NCI-H1436 (cell line): ENCODE results near the gene IGF2BP1.
"Not testable (repeated sequence)": the region's sequence is repeated elsewhere in the genome, so short reads cannot be mapped to it uniquely, and the experiment has no call there.

Experiments used
- DNase-seq: peaks from one replicate; lab custom pipeline; 2025; lab: John Stamatoyannopoulos, UW

The IGF2BP1 gene

DNA sequence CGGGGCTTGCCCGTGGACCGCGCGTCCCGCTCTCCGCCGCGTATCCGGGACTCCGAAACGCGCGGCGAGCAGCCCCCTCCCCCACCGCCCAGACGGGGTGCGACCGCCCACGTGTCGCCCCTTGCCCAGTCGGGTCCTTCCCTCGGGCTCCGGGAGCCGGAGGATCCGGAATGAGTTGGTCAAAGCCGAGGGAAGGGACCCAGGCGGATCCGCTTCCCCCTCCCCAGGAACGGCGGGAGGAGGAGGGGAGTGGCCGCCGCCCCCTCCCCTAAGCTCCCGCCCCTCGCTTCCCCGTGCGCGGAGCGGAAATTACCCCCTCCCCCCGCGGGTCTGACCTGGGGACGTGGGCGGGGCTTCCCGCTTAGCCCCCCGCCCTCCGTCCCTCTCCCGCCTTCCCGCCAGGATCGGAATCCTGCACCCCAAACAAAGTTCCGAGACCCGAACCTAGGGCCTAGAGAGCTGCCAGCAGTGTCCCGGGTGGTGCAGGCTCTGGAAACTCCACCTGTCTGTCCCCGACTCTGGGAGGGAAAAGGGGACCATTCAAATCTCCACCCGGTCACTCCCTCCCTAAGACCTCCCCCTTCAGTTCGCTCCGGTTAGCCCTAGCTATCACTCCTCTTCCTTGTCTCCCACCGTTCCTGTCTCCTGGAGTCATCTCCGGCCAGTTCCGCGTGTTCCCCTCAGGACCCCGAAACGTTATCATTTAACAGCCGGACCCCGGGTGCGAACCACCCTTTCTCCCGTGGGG is 1.0 kb upstream of the IGF2BP1 start:
- DNase-seq: no peak

DNA sequence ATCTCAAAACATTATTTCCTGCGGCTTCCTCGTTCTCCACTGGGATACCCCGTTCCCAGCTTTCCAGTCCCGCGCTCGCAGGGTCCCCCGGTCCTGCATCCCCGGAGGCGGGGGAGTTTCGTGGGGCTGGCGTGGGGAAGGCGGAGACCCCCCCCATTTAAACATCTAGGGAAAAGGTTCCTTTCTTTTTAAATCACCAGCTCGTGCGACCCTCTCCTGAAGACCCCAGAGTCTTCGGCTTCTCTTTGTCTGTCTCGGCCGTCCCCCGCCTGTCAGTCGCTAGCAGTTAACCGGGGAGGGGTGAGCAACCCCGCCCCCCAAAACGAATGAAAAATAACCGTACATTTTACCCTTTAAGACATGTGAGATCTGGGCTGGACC is 473 bp upstream of the IGF2BP1 start:
- no peak for DNase-seq

DNA sequence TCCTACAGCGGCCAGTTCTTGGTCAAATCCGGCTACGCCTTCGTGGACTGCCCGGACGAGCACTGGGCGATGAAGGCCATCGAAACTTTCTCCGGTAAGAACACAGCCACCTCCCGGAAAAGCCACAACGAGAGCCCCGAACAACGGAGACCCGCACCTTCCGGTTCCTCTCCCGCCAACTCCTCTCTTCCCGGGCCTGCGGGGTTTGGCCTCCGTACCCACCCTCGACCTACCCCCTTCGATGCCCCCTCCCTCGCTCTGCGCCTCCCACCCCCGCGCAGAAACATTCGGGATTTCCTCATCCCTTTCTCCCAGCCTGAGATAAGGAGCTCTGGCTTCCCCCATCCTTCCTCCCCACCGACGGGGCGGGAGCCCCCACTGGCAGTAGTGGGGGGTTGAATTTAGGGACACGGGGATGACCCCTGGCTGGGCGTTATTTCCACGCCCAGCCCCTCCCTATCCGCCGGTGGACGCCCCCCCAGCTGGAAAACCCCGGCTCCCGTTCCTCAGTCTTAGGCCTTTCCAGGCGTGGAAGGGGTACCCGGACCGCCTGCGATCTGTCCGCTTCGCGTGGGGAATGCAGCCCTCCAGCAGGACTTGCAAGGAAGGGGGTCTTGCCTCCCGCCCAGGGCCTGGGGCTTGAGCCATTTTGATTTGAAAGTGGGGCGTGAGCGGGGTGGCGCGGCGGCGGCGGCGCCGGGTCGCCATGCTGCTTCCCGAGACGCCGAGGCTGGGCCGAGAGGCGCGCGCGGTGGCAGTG is 822 bp downstream of the IGF2BP1 start:
- DNase-seq: no peak

DNA sequence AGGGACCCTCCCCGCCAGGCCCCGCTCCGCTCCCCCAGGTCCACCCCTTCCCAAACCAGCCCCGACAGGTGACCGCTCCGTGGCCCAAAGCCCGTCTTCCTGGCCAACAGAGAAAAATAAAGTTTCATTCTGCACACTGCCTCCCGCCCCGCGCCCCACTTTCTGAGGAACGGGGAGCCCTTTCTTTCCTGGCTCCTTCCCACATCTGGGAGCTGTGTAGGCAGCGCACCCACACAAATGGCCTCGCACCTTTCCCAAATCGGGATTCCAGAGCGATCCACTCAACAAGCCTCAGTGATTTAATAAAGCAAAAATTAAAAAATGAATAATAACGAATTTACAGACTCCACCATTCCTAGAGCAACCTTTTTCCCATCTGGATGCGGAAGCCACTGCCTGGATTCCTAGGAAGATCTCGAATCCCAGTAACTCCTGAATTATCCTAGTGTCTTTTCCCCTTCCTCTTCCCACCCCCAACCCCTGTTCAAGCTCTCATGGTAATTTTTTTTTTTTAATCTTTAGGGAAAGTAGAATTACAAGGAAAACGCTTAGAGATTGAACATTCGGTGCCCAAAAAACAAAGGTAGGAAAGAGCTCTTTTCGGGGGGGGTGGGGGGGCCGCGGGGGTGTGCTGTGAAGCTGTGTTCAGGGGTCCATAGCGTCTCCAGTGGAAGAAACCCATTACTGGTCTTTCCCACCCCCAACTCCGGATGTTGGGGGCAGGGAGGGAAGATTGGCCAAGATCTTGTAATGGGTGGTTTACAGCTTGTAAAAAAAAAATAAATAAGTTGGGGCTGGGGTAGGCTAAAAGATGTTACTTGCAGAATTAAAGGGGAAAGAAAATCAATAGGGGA is 1.6 kb downstream of the IGF2BP1 start:
- no peak for DNase-seq

DNA sequence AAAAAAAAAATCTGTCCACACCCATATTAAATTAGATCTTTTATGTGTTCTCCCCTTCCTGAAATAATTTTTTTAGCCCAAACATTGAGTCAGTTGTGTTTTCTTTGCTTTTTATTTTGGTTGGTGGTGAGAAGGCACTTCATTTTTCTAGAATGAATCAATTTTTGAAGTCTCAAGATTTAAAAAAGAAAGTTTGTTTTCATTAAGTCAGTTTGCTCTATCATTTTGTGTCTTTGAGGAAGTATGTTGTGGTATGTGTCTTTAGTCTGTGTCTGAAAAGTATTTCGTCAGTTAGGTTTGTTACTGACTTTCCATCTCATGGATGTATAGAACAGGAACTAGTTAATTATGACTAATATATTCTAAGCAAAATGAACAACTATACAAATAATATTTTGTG is 3.8 kb downstream of the IGF2BP1 start:
- DNase-seq: no peak

DNA sequence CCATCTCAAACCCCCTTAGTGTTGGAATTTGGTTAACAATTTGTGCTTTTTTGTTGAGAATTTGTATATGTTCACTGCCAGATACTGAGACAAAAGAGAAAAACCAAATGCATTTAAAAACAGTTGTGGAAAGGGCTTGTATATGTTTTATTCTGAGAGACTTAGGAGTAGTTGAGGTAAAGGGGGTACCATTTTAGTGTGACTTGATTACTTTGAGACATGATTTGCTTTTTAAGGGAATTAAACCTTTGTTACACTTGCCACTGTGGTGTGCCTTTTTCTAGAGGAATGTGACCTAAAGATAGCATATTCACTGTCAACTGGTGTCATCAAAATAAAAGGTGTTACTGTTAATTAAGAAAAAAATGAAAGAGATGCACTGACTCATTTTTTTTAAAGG is 4.5 kb downstream of the IGF2BP1 start:
- DNase-seq: no peak

DNA sequence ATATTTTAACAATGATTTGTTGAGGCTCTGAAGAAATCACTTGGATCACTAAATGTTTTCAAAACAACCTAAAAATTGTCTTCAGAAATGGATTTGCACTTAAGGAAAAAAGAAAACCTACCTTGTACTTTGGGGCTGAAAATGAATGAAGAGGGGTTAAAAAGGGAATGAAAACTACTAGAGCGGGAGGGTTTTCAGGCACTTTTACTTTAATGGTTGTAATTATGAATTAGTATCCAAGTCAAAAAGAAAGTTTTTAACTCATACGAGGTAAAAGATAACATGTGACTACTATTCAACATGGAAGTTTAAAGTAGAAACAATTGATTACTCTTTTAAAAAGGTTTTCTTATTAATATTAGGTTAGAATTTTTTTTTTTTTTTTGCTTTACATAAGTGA is 5.1 kb downstream of the IGF2BP1 start:
- no peak for DNase-seq

DNA sequence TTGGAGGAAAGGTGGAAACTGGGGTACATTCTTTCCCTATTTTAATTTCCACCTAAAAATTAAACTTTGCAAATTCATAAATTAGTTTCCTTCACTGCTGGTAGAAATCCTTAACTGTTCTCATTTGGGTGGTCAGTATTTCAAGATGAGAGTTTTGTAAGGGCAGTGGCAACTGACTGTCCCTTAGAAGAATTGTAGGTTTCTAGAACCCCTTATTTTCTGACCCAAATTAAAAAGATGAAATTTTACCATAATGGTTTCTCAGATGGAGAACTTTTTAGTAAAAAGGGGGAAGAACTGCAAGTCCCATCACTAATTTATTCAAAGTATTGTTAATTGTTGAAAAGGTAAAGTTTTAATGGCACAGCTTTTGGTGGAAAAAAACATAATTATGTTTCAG is 5.6 kb downstream of the IGF2BP1 start:
- DNase-seq: no peak

DNA sequence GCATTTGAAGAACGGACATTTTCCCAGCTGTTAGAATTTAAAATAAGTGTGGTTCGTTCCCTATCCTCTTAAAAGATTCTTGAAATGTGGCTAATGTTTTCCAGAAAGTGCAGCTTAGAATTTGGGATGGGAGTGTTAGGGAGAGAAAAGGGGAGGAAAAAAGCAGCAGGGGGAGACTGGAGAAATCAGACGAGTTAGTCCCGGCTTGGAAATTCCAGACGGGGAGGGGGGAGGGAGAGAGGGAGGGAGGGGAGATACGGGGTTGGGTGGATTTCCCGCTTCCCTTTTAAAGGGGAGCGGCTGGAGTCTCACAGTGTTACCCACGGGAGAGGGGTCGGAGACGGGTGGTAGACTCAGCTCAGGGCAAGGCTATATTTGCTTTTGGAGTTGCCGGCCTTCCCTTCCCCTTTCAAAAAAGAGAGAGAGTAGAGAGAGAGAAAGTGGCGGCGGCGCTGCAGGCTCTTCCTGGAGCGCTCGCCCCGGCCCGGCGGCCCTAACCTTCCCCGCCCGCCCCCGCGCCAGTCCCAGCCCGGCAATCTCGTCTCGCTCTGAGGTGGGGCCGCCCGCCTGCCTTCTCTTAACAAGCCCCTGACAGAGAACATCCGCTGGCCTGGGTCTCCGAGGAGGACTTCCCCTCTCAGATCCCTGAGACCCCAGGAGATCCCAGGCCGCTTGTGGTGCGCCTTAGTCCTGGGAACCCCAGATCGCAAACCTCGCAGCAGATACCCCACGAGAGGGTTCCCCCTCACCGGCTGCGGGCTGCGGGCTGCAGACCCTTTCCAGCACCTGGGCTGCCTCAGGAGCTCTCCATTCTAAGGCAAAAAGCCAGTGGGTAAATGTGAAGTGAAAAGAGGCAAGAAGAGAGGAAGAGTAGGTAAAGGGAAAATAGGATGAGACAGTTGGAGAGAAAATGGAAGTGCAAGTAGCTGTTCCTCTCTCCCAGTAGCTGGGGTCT is 6.6 kb downstream of the IGF2BP1 start:
- DNase-seq: no peak

DNA sequence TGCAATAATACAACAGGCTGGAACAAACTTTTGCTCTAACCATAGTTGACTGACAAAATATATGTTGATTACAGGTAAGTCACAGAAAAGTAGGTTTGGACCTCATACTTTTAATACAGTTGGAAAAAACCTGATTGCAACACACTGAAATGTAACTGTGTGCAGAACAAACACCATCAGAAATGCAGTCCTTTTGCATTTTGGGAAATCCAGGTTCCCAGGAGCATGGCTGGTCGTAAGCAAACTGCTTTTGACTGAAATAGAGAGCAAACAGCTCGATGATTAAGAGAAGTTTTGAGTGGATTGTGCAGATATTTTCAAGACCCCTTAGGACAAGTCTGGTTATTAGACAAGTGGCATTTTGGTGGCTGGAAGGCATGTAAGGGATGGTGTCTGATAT is 8.0 kb downstream of the IGF2BP1 start:
- no peak for DNase-seq

DNA sequence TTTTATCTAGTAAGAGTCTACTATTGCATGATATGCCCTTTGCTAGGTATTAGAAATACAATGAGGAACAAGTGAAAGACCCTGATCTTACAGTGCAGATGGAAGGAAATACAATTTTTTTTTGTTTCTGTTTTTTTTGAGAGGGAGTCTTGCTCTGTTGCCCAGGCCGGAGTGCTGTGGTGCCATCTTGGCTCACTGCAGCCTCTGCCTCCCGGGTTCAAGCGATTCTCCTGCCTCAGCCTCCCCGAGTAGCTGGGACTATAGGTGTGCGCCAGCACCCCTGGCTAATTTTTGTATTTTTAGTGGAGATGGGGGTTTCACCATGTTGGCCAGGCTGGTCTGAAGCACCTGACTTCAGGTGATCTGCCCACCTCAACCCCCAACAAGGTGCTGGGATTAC is 11.7 kb downstream of the IGF2BP1 start:
- DNase-seq: not testable (repeated sequence)

DNA sequence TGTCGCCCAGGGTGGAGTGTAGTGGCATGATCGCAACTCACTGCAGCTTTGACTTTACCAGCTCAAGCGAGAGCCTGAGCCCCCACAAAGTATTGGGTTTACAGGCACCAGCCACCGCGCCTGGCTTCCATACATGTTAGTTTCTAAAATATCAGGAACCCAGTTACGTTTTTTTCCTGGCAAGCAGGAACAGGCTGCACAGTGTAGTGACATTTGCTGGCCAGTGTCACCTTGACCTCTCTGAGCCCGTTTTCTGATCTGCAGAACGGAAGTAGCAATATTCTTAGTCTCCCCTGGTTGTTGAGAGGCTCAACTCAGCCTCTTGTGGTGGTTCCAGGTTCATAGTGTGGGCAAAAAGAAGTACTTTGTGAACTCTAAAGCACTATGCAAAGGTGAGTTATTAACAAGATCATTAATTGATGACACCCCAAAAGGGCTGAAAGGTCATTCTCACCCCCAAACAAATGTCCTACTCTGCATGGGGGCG is 15.6 kb downstream of the IGF2BP1 start:
- DNase-seq: no peak

DNA sequence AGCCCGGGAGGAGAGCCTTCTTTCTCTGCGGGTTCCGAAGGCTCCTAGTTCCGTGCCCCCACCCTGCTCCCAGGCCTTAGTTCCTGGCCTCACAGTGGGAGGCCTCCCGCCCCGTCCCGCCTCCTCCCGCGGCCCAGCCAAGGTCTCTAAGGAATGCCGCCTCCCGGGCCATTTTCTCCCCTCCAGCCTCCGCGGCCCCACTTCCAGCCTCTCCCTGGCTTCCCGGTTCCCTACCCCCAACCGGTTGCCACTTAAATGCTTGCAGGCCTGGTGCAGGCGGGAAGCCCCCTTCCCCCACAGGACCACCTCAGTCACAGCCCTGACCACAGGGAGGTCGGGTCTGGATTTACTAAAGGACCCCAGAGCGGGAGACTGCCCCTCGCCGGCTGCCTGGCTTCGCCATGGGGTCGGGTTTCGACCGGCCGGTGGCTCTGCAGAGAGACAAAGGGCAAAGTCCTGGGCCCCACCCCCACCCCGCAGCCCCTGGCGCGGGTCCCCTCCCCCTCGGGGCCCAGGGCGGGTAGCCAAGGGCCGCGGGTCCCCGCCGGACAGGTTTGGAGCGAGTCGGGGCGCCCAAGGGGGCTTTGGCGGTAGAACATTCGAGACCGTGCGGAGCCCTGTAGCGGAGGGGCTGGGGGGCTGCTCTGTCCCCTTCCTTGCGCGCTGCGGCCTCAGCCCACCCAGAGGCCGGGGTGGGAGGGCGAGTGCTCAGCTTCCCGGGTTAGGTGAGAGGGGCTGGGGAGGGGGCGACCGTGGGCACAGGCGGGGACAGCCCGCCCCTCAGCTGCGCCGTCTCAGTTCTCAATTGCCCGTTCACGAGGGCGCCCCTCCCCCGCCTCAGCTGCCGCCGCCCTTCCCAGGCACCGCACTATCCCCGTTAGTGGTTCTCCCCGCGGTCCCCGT is 16.4 kb downstream of the IGF2BP1 start:
- DNase-seq: no peak

DNA sequence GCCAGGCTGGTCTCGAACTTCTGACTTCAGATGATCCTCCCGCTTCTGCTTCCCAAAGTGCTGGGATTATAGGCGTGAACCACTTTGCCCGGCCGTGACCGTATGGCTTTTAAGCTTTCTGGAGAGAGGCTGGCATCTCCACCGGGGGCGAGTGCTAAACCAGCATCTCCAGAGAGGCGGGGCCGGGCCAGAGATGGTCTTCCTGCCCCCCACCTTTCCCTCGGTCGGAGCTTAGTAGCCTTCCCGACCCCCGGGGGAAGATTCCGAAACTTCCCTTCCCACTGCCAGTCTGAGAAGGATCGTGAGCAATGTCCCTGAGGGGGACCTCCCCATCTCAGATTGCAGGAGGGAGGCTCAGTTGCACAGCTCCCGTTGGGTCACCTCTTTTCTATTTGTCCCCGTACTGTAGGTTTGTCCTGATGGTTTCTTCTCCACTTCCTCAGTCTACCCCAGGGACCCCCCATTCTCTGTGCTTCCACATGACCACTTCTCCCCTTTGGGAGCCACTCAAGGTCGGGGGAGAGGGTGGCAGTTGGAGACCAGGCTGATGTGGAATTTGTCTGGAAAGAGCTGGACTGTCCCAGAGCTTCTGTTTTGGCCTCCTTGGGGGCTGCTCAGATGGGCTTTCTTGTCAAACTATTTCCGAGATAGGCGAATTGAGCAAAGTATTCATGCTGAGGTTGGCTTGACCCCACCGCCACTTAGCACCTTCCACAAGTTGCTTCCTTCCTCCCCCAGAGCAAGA is 18.2 kb downstream of the IGF2BP1 start:
- DNase-seq: no peak

DNA sequence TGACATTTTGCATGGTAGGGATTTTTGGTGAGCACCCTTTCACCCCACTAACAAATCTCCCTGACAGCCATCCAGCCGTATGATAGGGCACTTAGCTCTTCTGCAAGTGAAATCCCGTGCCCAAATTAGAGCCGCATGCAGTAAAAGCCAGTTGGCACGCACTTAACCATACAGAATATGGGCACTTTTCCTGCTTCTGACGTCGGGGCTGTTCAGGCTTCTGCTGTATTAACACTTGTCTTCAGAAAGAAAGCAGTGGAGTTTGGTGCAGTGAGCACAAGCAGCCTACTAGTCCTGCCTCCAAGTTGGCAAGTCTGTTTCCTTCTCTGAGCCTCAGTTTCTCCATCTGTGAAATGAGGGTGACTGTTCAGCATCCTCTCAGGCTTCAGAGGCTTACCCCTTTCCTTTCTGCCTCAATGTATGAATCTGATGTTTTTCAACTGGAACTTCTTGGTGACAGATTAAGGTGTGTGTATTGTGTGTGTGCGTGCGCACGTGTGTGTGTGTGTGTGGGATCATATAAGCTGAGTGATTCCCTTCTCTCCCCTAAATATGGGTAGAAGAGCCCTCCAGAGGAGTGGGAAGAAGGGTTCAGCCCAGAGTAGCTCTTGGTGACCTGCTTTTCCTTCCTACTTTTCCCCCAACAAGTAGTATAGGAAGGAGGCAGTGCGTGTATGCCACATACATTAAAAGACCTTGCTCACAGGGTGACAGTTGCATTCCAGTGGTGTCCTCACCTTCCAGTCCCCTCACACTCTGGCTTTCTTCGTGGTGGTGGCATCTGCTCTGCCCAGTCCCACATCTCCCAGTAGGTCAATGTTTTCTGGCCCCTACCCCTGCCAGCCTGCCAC is 19.0 kb downstream of the IGF2BP1 start:
- DNase-seq: no peak

DNA sequence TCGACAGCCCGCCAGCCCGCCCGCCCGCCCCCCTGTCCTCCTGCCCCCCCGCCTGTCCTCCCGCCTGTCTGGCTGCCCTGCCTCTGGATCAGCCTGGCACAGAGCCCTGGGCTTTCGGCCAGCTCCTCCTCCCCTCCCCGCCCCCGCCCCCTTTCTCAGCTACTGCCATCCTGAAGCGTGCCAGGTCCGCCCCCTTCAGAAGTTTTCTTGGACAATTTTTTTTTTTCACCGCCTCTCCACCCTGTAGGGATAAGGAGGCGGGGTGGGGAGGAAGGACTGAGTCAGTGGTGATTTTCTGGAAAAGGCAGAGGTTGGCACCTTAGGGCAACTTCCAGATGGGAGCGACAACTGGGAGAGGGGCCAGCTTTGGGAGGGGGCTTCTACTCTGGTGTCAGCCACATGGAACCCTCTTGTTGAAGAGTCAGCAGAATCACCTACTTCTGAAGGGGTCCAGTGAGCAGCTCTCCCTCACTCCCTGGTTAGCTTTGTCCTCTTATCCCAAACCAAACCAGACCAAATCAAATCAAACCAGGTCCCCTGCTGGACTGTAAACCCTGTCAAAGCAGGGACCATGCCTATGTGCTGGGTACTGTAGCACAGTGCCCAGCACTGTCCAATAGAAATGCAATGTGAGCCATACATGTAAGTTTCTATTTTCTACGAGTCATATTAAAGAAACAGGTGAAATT is 19.7 kb downstream of the IGF2BP1 start:
- DNase-seq: no peak

DNA sequence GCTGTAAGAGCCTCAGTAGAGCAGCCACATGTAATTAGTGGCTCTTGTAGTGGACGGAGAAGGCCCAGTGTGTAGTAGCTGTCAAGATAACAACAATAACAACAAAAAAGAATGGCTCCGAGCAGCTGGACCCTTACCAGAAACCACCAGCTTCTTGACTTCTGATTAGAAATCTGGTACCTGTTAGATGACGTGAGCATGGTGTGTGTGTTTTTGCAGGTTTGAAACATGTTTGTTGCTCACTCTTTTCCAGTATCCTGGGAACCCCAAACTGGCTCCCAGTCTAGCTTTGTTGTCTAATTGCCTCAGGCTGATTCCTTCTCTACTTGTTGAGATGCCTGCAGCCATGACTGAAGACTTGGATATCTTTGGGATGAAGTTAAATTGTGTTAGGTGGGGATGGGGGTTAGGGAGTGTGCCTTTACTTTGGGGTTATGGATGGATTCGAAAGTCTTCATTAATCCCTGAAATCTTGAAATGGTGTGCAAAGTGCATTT is 21.0 kb downstream of the IGF2BP1 start:
- no peak for DNase-seq

DNA sequence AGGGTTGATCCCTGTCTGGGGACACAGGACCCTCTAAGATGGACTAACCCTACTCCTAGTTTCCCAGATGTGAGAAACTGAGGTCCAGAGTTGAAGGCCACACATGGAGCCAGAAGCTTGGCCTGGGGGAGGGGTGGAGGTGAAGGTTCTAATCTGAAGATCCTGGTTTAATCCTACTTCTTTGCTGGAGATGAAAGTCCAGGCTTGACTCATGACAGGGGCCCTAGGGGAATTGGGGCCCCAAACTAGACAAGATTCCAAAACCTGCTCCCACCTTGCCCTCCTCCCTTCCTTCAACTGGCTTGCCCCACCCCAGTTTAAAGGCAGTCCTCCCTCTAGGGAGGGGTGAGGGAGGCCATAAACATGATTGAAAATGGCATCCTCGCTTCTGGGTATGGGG is 21.6 kb downstream of the IGF2BP1 start:
- DNase-seq: no peak
